Left forelimb (tissue), 1 donor: ENCODE data around the gene ITPR2.
"Not testable (repeated sequence)": the region's sequence is repeated elsewhere in the genome, so short reads cannot be mapped to it uniquely, and the experiment has no call there.

ENCODE experiments used
- DNase-seq: peaks from one replicate; pipeline ENCODE4 v3.0.0-alpha.2; 2018; ENCODE audit warnings: low spot score

Gene ITPR2

DNA sequence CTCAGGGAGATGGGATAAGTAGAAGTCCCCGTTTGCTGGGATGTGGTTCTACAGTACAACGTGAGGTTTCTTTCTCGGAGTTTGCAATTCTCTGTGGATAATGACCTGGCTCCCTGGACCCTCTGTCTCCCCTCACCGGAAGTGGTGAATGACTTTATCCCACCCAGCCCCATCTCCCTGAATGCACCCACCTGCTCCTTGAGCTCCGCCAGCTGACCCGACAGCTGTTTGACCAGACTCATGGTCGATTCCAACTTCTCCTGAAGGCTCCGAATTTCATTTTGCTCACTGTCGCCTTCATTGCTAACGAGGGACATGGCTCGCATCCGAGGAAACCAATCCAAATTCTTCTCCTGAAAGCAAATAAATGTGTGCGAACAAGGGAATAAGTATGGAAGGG is 493.0 kb downstream of the ITPR2 start:
- no peak for DNase-seq

DNA sequence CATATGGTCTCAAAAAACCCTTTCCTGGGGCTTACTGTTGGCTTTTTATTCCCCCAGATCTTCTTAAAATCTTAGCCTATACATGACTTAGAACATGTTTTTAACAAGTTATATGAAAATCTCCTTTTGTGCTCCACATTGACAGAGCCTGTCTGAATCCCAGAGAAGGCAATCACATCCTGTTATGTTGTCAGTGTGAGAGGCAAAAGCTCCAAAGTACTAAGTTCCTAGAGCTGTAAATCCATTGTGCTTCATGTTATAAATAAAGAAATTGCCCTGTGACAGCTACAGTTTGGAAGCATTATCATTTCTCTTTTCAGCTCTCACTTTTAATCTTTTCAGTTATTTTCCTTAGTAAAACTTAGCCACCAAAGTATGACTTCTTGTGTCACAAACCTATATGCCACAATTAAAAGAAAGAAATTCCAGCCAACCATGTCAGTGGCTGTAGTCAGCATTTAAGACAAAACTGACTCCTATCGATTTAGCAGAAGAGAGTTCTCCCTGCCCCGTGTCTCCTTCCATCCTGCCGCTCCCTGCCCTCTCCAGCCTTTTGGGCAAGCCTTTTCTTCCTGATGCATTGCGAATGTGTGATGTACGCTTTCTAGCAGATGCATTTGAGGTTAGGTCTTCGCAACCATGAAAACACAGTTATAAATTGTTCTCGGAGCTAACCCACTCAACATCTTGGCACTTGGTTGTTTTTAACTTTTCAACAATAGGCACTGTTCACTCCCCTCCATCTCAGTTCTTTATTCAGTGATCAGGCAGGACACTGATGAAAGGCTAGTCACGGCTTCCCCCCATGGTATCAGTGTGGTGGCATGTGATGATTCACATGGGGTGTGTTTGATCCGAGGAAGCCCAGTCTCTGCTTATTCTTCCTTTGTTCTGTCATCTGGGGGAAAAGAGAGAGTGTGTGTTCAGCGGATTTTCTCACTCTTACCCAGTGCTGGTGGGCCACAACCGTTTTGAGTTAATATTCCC is 494.1 kb downstream of the ITPR2 start:
- DNase-seq, result no peak

DNA sequence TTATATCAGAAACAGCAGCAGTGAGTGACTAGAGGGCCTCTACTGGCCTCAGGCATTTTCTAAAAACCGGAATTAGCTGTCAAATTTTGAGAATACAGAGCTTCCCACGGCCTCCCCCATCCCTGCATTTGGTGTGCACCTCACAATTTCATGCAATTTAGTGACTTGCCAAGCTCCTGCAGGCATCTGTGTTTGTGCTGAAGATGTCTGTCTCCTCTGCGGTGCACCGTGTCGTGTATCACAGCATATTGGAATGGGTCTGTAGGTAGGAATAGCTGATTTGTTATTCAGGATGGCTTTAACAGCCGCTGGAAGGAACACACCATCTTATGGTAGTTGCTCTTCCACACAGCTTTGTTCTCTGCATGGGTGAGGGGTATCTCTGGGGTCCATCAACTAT is 497.3 kb downstream of the ITPR2 start:
- no peak for DNase-seq

DNA sequence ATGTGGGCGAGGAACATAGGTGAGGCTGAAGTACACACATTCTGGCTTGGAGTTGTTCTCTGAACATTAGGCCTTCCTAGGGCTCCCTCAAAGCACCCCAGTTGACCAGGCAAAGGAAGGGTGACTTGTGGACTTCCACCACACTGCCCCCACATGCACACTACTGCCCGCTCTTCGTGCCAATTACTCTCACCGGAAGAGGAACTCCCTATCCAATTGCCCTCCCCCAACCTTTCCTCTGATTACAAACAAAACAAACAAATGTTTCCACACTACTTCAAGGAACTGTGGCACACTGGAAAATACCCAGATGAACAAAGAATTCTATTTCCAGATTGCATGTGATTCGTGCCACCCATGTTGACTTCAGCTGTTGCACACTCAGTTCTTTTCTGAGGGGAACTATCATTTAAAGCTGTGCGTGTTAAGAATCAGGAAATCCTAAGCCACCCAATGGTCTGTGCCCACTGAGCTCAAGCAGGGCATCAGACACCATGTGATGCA is 498.3 kb downstream of the ITPR2 start:
- DNase-seq, result no peak

DNA sequence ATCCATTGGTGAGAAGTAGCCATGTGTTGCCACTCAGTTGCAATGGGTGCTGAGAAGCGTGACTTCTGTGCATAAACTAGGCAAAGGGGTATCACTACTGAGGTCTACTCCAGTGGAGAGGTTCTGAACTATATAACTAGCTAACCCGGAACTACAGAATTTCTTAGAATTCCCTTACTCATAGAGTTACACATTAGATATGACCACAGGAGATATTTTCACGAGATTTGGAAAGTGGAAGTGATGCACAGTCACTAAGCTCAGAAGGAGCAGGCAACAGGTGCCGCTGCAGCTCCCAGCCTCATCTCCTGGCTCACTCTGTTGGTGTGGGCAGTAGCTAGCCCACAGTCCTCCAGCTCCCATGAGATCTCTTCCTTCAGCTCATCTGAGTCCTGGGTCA is 501.0 kb downstream of the ITPR2 start:
- no peak for DNase-seq

DNA sequence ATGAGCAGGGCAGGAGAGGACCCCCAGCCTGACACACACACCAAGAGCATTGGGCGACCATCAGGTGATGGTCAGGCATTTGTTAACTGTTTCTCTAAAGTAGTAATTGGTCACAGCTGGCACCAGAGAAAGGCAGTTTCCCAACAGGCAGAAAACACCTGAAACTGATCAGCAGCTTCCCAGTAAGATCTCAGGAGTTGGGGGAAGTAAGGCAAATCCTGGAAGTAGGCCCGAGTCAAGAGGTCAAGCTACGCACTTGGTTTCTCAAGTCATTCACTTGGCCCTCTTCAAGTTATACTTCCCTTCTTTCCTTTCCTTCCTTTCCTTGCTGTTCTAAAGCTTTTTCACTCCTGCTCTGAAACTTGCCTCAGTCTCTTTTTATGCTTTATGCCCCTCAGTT is 501.9 kb downstream of the ITPR2 start:
- DNase-seq, result no peak

DNA sequence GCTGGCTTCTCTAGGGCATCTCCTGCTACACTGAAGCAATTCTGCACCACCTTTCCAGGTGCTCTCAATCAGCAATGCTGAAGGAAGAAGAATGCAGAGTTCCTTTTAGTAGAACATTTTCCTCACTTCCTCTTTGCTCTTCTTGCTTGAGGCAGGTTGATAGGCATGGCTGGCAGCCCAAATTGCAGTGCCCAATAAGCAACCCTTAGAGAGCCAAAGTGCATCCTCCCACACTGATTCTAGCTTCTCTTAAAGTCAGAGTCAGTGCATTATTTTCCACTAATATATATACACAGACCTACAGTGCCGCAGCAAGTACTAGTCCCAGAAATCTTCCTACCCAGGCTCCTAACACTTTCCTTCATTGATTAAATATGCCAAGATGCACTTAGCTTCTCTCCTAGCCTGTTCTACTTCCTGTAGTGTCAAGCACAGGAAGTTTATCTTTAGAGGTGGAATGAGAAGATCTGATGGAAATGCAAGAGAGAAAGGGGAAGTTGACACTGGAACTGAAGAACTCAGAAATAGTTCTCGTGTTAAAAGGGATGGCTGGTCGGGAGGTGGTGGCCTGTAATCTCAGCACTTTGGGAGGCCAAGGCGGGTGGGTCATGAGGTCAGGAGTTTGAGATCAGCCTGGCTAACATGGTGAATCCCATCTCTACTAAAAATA is 504.9 kb downstream of the ITPR2 start:
- no peak for DNase-seq

DNA sequence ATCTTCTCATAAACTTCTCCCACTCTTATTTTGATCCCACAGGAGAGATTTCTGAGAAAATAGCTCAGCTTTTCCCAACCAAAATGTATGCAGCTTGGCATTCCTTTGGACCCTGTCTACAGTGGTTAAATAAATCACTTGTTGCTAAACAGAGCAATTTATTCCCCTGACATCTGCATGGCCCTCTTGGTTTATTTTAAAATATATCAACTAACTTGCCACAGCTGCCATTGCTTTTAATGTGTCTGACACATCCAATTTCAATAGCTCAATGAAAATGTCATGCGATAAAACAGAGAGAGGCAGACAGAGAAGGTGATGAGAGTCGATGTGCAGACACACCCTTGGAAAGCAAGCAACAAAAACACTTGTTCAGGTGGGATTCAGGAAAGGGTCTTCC is 509.3 kb downstream of the ITPR2 start:
- no peak for DNase-seq

DNA sequence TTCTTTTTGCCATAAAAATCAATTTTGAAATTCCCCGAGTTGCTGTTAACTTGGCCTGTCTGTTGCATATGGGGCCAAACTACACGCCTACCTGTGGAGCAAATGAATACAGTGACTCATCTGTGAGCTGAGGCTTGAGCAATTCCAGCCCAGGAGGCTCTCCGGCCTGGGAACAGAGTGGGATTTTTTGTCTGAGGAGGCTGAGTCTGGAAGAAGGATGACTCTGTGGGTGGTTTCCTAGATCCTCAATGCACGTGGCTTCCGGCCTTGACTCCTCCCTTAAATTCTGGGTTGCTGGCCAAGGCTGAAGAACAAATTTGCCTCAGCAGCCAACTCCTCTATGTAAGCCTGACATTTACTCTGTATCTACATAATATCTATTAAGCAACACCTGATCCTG is 513.5 kb downstream of the ITPR2 start:
- peak; percentile 74 for DNase-seq

DNA sequence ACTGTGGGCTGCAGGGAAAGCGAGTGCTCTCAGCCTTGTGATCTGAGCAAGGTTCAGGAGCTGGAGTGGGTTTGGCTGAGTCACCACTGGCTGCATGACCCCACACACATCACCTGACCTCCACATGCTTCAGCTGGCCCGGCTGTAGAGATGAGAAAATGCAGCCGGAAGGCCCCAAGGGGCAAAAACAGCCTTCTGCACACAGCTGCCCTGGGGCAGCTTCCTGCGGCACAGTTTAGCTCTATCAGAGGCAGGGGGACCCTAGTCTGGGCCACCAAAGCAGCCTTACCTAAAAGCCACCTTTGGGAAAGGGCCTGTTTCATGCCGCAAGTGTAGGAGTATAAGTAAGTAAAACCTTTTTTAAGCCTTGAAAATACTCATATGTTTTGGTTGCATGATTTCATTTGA is 514.3 kb downstream of the ITPR2 start:
- no peak for DNase-seq

DNA sequence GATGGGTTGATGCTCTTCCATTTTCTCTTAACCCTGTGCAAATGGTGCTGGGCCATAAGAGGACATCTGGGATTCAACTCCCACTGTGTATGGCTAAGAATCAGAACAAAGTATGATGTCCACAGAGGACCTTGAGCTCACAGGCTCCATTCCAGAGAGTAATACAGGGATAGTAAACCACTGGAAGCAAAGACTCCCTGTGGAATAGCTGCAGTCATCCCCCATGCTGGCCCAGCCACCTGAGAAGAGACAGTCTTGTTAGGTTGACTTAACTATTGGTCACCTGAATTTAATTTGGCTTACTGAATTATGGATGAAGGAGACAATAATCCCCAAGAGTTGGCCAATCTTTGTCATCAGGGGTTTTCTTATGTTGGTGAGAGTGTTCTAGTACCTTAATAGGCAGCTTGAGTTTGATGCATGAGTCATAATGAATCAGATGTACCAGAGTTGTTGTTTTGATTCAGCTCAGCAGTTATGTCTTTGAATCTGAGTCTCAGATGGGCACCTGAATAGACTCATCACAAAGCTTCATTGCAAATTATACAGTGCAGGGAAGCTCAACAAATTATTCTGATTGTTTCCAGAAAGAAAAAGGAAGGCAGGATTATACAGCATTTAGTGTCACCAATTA is 514.9 kb downstream of the ITPR2 start:
- no peak for DNase-seq

DNA sequence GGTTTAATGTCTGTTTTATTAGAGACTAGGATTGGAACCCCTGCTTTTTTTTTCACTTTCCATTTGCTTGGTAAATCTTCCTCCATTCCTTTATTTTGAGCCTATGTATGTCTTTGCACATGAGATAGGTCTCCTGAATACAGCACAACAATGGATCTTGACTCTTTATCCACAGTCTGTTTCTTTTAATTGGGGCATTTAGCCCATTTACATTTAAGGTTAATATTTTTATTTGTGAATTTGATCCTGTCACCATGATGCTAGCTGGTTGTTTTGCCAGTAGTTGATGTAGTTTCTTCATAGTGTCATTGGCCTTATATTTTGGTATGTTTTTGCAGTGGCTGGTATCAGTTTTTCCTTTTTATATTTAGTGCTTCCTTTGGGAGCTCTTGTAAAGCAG is 518.9 kb downstream of the ITPR2 start:
- DNase-seq, result not testable (repeated sequence)

DNA sequence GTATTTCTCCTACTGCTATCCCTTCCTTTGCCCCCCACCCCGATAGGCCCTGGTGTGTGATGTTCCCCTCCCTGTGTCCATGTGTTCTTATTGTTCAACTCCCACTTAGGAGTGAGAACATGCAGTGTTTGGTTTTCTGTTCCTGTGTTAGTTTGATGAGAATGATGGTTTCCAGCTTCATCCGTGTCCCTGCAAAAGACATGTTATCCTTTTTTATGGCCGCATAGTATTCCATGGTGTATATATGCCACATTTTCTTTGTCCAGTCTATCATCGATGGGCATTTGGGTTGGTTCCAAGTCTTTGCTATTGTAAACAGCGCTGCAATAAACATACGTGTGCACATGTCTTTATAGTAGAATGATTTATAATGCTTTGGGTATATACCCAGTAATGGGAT is 522.5 kb downstream of the ITPR2 start:
- not testable (repeated sequence) for DNase-seq

DNA sequence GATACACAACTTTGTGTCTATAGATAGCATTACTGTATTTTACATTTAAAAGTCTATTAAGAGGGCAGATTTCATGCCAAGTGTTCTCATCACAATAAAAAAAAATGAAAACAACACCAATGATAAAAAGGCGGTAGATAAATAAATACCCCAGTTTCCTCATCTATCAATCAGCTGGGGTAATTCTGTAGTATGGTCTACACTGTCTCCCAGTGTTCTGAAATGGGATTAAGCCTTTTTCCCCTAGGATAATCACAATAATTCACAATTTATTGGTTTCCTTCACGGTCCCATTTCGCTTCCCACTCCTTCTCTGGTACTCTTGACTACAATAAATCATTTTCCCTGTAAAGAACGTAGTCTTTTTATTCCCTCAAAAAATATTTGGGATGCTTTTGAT is 523.4 kb downstream of the ITPR2 start:
- no peak for DNase-seq

DNA sequence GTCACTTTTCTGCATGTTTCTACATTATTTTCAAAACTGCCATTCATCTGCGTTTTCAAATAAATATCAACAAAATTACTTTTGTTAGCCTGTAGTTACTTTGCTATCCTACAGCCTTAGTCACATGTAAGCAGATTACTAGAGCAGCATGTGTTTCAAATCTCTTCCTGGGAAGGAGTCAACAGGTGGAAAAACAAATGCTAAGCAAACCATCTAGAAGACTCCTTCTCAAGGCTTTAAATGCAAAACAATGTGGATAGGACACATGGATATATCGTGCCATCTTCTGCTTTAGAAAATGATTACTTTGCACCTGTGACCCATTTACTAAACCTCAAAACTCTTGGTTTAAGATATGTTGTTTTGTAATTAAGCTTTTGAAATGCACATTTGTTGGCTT is 528.7 kb downstream of the ITPR2 start:
- DNase-seq, result no peak

DNA sequence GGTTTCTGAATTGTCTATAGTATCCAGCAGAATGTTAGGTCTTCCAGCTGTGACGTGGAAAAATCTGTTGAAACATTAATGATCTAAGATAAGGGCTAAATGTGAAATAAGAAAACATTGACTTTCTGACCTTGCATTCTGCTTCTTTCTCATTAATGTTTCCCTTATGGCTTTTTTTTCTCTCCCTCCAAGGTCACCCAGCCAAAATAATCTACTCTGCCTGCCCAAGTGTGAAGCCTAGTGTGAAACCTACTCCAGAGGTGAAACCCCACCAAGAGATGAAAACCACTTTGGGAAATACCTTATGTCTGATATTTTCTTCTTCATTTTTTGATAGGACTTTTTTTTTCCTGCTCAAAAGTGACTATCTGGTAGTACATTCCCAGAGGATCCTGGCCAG is 529.6 kb downstream of the ITPR2 start:
- DNase-seq, result no peak

DNA sequence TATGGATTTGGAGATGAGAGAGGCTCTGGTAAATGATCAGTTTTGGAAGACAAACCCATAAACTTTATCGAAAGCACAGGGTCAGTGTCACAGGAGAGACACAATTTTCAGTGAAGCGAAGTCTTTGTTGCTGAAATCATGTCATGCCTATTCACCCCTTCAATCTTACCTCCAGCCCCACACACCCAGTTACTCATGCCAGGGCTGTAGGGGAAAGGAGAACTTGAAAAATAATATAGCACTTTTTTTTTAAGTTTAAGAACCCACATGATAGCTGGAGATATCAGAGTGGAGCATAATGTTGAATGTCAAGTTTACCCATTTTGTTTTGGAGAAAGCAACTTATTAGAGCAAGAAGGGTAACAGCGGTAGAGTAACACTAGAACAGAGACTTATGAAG is 530.2 kb downstream of the ITPR2 start:
- DNase-seq, result no peak

DNA sequence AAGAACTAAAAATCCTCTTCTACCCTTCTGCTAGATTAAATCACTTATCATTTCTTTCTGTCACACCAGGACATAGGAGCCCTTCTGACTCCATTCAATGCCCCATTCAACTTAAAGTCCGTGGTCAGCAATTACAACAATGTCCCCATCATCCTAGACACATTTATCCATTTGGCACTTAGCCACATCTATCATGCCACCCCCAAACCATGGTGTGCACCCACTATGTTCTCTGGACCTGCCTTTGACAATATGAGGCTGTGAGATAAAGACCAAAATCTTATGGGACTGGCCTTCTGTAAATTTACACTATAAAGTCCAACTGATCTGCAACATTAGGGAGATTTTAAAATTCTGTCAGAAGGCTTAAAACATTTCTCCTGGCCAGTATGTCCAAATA is 533.2 kb downstream of the ITPR2 start:
- no peak for DNase-seq

DNA sequence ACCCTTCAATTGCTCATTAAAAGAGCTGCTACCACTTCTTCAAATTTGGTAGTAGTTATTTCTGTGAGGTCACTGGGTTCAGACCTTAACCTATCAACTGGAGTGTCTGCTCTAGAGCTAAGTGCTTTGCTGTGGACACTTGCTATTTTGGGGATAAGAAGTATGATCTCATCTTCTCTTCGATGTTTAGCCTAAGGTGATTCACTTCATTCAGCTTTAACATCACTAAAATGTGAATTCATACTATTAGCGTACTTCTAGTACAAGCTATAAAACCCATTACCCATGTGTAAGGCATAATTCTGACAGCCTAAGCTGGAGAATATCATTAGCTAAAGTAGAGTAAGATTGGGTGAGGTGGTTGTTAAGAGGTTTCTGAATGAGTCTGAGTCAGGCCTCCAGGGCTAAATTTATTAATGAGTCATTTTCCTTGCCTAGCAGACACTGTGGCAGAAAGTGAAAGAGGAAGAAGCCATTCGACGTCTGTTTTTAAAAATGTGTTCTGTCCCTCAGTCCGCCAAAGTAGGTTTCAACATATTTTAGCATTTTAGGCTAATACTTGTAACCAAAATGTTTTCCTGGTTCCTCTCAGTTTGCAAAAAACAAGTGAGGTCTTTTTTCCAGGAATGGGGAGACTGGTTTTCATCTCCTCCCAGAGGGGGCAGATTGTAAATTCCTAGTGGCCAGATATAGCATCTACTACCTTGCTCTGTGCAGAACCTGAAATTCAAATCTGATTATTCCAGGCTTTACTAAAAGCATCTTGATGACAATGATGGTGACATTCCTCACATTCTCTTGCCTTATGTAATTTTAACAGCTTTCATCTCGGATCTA is 534.0 kb downstream of the ITPR2 start:
- DNase-seq, result no peak

DNA sequence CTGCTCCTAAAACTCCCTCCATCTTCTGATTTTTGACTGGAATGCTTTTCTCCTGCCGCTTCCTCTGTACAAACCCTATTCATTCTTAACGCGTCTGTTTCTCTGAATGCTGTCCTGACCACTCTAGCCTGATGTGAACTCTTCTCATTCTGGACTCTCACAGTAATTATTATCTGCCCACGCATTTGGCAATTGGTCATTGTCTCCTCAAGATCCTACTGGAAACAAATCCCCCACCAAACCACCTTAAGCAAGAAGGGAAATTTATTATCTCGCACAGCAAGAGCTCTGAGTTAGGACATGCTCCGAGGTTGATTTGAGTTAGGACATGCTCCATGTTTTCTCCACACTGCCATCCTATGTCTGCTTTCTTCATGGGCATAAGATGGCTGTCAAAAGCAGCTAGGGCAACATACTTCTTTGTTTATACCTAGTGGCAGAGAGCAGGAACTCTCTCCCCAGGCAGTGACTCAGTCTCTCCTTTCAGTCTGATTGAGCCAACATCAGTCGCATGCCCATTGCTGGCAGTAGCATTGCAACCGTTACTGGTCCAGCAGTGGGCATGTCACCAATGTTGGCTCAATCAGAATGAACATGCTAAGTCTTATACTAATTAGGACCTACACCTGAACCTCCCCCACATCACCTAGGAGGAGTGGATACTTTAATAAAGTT is 535.5 kb downstream of the ITPR2 start:
- DNase-seq, result no peak

DNA sequence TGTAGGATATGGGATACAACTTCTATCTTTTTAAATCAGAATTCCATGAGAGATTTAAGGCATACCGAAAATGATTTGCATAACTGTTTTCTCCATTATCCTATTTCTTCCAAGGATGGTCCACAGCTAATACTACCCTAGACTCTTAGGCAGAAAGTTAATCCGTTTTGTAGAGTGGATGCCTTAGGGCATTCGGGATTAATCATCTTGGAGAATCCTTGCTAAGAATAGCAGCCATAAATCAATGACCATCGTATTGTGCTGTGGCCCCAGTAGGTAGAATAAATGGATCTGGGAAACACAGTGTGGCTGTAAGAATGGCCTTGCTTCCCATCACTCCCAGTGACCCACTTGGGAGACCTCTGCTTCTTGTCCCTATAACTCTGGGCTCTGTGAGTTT is 538.0 kb downstream of the ITPR2 start:
- DNase-seq, result no peak
